DMS79 treated with DMSO at 0.1 percent for 48 hours (cell line): ENCODE results near the gene ORM2.
"Not testable (repeated sequence)": the region's sequence is repeated elsewhere in the genome, so short reads cannot be mapped to it uniquely, and the experiment has no call there.

ENCODE experiments used
- DNase-seq: peaks from one replicate; lab custom pipeline; 2025; lab: John Stamatoyannopoulos, UW

ORM2 gene

DNA sequence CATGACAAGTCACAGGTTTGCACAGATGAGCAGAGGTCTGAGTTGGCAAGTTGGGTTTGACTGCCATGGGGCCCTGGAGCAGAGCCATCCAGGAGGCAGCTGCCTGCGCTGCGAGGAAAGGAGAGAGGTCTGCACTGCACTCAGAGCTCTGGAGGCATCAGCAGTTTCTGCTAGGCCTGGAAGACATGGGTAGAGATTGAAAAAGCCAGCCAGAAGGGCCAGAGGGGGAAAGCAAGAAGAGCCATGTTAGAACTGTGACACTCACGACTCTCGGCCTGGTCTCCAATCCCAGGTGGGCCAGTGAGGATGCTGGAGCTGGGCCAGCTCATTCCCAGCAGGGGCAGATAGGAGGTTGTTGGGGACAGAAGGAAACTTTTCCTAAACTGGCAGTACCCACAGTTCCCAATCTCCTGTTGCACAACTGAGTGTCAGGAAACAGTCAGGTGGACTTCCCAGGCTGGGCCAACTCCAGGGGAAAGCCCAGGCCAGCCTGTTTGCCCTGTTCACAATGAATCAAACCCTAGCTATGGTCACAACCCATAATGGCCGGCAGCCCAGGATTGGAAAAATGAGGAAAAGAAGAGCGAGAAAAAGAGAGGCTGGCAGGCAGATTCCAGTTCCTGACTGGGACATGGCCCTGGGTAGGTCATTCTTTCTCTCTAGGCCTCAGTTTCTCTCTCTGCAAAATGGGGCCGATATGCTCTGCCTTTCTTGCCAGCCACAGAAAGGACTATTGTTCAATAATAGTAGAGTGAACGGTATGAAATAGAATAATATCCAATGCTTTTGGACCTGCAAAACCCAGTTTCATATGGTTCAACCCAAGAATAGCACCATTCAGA lies 14.6 kb upstream of the ORM2 start:
- no peak for DNase-seq

DNA sequence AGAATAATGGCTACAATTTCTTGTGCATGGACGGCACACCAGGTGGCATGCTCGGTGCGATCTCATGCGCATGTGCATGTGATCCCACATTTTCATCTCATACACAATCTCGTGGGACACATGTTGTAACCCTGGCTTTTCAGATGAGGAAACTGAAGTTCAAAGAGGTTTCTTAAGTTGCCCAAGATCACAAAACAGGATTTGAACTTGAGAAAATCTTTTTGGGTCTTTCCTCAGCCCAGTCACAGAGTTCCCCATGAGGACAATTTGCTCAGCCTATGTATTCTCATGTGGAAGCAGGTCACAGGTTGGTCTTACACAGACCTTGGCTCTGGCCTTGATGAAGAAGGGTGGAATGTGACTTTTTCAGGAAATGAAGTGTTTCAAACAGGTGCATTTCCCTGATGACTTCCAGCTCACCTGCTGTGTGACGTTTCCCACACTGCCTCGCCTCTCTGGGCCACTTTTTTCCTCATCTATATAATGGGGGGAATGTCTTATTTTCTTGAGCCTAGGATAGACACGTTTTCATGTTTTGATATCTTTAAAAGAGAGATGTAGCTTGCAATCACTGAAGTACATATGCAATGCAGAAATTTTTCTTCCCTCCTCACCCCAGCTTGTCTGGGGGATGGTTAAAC lies 13.8 kb upstream of the ORM2 start:
- no peak for DNase-seq

DNA sequence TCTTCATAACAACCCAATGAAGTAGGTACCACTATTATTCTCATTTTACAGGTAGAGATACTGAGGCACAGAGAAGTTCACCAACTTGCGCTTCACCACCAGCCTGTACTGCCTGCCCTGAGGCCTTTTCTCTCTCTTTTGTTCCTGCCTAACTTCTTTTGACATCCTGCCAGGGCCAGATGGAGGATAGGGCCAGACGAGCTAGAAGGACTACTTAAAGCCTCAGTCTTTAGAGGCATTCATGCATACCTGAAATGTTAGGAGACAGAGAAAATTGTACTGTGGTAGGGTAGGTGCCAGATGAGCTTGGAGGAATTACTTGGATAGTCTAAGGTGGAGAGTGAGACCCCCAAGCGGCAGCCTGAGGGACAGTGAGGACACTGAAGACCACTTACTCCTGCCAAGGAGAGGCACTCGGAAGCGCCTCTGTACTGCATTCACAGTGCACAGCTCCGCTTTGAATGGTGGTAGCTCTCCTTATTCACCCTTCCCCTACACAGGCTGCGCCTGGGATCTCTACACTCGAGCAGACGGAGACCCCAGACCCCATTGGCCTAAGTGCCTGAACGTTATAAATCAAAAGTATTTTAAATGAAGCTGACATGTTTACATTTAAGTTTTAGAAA lies 13.0 kb upstream of the ORM2 start:
- peak; percentile 85 for DNase-seq

DNA sequence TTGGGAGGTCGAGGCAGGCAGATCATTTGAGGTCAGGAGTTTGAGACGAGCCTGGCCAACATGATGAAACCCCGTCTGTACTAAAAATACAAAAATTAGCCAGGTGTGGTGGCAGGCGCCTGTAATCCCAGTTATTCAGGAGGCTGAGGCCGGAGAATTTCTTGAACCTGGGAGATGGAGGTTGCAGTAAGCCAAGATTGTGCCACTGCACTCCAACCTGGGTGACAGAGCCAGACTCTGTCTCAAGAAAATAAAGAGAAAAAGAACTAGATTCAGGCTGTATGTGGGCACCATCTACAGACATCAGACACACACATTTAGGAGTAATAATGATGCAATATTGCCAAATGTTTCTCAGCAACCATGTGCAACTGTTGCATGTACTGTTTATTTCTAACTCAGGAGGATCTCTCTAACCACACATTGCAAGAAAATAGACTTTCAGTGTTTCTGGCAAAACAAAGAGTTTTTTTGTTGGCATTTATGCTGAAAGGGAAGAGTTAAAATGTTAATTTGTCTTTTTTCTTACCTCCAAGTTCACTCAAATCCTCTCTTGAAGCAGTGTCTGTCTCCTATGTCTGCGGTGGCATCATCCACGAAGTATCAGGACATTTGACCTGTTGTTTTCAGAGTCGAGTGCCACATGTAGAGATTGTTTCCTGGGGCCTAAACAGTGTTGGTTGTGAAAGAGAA lies 11.9 kb upstream of the ORM2 start:
- DNase-seq = no peak

DNA sequence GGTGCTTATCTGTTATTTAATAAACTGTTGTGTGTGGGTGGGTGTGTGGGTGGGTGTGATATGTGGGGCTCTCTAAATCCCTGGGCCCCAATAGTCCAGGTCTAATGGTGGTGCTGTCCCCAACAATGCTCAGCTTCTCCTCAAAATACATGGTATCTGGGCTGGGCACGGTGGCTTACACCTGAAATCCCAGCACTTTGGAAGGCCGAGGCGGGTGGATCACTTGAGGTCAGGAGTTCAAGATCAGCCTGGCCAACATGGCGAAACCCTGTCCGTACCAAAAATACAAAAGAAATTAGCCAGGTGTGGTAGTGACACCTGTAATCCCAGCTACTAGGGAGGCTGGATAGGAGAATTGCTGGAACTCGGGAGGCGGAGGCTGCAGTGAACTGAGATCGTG lies 11.3 kb upstream of the ORM2 start:
- no peak for DNase-seq

DNA sequence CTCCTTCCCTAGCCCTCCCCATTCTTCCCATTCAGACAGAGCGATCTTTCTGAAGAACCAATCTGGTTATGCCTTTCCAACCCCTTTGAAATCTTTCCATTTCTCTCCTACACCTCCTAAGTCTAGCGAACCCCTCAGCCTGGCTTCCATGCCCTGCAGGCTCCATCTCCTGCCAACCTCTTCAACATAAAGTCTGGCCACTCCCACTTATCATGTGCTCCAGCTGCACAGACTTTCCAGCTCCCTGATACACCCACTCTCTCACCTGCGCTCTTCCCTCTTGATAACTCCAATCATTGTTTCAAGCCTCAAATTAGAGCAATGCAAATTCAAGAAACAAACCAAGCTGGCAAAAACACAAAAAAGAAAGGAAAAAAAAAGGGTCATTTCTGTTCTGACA lies 10.5 kb upstream of the ORM2 start:
- peak; percentile 87 for DNase-seq

DNA sequence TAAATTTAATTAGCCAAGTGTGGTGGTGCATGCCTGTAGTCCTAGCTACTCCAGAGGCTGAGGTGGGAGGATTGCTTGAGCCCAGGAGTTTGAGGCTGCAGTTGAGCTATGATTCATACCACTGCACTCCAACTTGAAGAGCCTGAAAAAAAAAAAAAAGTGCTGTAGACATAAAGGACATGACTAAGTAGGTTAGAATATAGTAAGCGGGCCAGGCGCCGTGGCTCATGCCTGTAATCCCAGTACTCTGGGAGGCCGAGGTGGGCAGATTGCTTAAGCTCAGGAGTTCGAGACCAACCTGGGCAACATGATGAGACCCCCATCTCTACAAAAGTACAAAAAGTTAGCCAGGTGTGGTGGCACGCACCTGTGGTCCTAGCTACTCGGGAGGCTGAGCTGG lies 9.0 kb upstream of the ORM2 start:
- DNase-seq = not testable (repeated sequence)

DNA sequence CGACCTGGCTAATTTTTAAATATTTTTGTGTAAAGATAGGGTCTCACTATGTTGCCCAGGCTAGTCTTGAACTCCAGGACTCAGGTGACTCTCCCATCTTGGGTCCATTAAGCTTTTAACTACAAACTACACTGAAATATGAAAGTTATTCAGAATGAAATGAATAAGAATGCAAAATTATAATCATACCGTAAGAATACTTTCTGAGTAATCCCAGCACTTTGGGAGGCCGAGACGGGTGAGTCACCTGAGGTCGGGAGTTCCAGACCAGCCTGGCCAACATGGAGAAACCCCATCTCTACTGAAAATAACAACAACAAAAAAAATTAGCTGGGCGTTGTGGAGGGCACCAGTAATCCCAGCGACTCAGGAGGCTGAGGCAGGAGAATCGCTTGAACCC lies 7.9 kb upstream of the ORM2 start:
- no peak for DNase-seq

DNA sequence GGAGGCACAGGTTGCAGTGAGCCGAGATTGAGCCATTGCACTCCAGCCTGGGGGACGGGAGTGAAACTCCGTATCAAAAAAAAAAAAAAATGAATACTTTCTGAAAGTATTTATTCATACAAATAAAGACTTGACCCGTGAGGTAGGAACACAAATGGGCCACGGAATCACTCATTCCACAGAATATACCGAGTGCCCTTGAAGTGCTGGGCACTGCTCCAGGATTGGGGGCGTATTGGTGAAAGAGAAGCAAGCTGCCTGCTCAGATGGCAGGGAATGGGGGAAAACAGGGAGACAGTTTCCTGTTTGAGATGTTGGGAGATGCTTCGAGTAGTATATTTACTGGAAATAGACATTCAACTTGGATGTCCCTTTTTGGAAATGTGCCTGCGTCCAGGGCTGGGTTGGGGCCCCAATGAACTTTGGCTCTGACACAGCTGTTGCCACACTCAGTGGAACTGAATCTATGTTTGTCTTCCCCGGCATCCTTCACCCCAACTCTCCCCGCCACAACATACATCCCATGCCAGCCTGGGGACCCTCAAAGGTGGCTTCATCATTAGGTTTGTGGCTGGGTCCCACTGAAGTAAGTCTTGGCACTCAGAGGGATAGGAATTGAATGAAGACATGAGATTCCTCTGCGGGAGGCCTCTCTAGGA lies 7.4 kb upstream of the ORM2 start:
- DNase-seq = peak; percentile 20

DNA sequence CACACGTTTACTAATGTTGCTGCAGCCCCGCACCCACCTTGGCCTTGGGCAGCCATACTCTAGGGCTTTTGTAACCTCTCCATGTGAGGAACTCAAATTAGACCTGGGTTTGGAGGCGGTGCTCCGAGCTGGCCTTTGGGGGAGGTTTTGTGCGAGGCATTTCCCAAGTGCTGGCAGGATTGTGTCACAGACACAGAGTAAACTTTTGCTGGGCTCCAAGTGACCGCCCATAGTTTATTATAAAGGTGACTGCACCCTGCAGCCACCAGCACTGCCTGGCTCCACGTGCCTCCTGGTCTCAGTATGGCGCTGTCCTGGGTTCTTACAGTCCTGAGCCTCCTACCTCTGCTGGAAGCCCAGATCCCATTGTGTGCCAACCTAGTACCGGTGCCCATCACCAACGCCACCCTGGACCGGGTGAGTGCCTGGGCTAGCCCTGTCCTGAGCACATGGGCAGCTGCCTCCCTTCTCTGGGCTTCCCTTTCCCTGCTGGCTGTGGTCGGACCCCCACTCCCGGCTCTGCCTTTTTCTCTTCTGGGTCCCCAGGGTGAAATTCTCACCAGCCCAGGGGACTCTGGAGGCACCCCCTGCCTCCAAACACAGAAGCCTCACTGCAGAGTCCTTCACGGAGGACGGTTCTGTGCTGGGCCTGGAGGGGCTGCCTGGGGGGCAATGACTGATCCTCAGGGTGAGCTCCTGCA lies 6.7 kb upstream of the ORM2 start, which contains the start of gene ORM1:
Gene ORM1 (plus strand): TSS at position 268 of the 701 bp plus-strand sequence. CDS start 36 bp downstream, at position 304.
- DNase-seq = not testable (repeated sequence)

DNA sequence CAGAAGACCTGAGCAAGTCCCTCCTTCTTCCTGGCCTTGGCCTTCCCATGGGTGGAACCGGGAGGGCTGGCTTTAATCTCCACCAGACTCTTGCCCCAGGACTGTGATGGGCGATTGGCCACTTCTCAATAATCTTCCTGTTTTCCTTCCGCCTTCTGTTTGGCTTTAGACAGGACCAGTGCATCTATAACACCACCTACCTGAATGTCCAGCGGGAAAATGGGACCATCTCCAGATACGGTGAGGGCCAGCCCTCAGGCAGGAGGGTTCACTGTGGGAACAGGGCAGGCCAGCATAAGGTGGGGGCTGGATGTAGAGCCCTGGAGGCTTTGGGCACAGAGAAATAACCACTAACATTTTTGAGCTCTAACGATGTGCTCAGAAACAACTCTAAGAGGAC lies 5.8 kb upstream of the ORM2 start:
- DNase-seq = not testable (repeated sequence)

DNA sequence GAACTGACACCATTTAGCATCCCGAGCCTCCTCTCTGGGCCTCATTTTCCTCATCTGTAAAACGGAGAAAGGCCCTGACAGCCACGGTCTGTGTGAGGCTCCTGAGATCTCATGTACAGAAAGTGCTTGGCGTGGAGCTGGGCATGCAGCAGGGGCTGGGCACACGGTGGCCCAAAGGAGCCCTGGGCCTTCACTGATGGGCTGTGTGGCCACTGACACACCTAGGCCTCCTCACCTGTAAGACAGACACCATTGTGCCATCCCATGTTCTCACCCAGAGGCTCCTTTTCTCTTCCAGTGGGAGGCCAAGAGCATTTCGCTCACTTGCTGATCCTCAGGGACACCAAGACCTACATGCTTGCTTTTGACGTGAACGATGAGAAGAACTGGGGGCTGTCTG lies 5.2 kb upstream of the ORM2 start:
- DNase-seq = no peak

DNA sequence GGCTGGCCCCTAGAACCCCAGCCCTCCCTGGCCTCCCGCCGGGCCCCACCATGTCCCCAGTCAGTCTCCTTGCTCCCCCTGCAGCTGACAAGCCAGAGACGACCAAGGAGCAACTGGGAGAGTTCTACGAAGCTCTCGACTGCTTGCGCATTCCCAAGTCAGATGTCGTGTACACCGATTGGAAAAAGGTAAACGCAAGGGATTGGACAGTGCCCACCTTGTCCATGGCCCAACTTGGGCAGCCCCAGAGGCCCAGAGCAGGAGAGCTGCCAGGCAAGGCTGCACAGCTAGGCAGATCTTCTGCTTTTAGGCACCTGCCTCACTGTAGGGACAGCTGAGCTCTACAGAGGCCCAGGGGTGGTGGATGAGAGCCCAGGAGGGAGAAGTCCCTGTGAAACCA lies 4.7 kb upstream of the ORM2 start:
- DNase-seq = not testable (repeated sequence)

DNA sequence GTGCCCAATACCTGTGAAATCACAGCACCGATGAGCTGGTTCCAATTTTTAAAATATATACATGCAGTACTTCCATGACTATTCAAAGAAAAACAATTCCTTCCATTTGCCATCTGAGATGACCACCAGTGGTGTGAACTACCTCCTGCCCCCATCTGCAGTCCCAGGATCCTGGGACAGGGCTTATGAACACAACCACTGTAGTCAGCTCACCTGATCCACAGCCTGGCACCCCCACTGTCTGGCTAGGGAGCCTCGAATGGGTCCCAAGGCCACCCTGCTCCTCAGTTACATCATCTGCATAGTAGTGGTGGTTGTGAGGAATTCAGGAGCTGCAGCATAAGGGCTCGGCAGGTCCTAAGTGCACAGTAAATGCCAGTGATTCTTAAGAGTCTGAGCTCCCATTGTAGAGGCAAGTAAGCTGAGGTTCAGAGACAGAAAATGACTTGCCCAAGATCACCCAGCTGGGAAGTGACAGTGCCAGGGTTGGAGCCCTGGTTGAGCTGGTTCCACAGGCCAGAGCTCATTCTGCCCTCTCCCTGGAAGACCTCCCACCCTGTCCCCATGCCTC lies 3.9 kb upstream of the ORM2 start:
- DNase-seq = not testable (repeated sequence)

DNA sequence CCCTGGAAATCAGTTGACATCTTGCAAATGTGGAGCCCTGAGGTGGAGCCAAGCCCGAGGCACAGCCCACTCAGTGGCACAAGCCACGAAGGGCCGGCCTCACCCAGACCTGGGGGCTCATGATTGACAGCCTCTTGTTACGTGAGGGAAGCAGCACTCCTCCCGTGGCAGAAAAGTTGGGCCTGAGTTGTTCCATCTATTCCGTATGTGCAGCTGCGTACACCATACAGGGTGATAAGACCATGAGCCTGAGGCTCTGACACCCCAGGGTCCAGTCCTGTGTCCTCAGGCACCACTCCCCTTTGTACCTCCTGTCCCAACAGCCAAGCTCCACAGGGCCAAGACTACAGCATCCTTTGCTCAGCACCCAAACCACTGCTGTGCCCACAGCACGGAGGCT lies 1.9 kb upstream of the ORM2 start:
- DNase-seq = no peak

DNA sequence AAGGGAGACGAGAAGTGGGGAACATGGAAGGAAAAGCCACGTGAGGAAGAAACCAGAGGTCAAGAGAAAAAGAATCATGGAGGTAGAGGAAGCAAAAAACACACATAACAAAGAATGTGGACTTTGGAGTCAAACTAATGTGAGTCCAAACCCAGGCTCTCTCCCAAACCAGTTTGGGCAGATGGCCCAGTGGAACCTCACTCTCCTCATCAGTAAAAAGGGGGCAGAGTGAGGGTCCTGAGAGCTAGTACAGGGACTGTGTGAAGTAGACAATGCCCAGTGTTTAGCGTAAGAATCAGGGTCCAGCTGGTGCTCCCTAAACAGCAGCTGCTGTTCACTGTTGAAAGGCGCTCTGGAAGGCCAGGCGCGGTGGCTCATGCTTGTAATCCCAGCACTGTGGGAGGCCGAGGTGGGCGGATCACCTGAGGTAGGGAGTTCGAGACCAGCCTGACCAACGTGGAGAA lies 1.3 kb upstream of the ORM2 start:
- DNase-seq = not testable (repeated sequence)

DNA sequence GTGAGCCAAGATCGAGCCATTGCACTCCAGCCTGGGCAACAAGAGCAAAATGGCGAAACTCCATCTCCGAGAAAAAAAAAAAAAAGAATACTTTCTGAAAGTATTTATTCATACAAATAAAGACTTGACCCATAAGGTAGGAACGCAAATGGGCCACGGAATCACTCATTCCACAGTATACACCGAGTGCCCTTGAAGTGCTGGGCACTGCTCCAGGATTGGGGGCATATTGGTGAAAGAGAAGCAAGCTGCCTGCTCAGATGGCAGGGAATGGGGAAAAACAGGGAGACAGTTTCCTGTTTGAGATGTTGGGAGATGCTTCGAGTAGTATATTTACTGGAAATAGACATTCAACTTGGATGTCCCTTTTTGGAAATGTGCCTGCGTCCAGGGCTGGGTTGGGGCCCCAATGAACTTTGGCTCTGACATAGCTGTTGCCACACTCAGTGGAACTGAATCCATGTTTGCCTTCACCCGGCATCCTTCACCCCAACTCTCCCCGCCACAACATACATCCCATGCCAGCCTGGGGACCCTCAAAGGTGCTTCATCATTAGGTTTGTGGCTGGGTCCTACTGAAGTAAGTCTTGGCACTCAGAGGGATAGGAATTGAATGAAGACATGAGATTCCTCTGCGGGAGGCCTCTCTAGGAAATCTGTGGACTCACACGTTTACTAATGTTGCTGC lies 588 bp upstream of the ORM2 start:
- peak; percentile 52 for DNase-seq

DNA sequence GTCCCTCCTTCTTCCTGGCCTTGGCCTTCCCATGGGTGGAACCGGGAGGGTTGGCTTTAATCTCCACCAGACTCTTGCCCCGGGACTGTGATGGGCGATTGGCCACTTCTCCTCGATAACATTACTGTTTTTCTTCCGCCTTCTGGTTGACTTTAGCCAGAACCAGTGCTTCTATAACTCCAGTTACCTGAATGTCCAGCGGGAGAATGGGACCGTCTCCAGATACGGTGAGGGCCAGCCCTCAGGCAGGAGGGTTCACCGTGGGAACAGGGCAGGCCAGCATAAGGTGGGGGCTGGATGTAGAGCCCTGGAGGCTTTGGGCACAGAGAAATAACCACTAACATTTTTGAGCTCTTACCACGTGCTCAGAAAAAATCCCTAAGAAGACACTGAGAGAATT lies 967 bp downstream of the ORM2 start:
- DNase-seq = no peak

DNA sequence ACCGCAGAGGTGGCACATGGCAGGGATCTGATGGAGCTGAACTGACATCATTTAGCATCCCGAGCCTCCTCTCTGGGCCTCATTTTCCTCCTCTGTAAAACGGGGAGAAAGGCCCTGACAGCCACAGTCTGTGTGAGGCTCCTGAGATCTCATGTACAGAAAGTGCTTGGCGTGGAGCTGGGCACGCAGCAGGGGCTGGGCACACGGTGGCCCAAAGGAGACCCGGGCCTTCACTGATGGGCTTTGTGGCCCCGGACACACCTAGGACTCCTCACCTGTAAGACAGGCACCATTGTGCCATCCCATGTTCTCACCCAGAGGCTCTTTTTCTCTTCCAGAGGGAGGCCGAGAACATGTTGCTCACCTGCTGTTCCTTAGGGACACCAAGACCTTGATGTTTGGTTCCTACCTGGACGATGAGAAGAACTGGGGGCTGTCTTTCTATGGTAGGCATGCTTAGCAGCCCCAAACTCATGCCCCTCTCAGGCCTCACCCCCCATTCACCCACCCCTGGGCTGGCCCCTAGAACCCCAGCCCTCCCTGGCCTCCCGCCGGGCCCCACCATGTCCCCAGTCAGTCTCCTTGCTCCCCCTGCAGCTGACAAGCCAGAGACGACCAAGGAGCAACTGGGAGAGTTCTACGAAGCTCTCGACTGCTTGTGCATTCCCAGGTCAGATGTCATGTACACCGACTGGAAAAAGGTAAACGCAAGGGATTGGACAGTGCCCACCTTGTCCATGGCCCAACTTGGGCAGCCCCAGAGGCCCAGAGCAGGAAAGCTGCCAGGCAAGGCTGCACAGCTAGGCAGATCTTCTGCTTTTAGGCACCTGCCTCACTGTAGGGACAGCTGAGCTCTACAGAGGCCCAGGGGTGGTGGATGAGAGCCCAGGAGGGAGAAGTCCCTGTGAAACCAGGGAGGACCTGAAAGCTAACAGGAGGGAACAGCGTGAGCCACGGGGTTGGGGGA lies 1.8 kb downstream of the ORM2 start:
- not testable (repeated sequence) for DNase-seq
